Mucosa of descending colon (tissue), 3 donors: ENCODE data around the gene PPIB. TPM values are rescaled to one million over a fixed set of nuclear protein-coding genes. Genes with fewer than 3 reads are reported as not detected.

Experiments used
- ATAC-seq: fragments of 200-7000 bp; cut with Tn5 transposase; one replicate; pipeline ENCODE4 v1.9.1; 2020; ENCODE audit warnings: mild to moderate bottlenecking, moderate library complexity
- DNase-seq, 3 donors: peaks; one replicate each; pipeline ENCODE4 v3.0.0-alpha.2; 2020
- H3K36me3 ChIP-seq: fragments of 200-600 bp; one replicate; pipeline ENCODE4 v1.8.0; 2021; ENCODE audit warnings: low read depth, mild to moderate bottlenecking
- H3K4me1 ChIP-seq: fragments of 200-600 bp; one replicate; pipeline ENCODE4 v1.8.0; 2021; ENCODE audit warnings: low read depth, mild to moderate bottlenecking
- H3K4me3 ChIP-seq: fragments of 200-600 bp; one replicate; pipeline ENCODE4 v1.8.0; 2021; ENCODE audit warnings: mild to moderate bottlenecking
- H3K9me3 ChIP-seq: fragments of 200-600 bp; one replicate; pipeline ENCODE4 v1.8.0; 2021; ENCODE audit warnings: mild to moderate bottlenecking
- CTCF ChIP-seq: fragments of 200-600 bp; IDR thresholded peaks from one replicate; pipeline ENCODE4 v1.8.0; 2022; ENCODE audit warnings: antibody characterized with exemption, mild to moderate bottlenecking
- intact Hi-C, 2 donors: fragments of 100-400 bp; cut with DNase I in 1 of 2; cut with micrococcal nuclease in 1 of 2; formaldehyde crosslinking; loops; one replicate each; pipeline versions ENCODE4 v1.11.0 to v1.11.1; 2022; cut with DNase I, micrococcal nuclease
- total RNA-seq, 3 donors: library from RNA; stranded (reverse); fragmentation: NEBNext Ultra II Directional in 2 of 3; extraction: Animal tissue kit (Norgen Biotek cat#: 25700) in 2 of 3; gene quantifications; one replicate each; pipeline versions ENCODE4 v1.2.1 to v1.2.4, GENCODE V29; 2021 to 2023
- donor health status: DM: no; HTN: no; CAD: no; lungs with moderate emphysema.
- donor health status: DM: no; HTN: no; CAD: no.
- donor health status: DM: no; HTN: yes; CAD: no.

PPIB gene
- total RNA-seq, 3 donors from 2014 or later: 207 to 396 (median 239) TPM

- Histone ChIP-seq H3K4me1 (no peaks in the 10 kb centered on the region), H3K36me3 (peaks cover 6% of the 10 kb centered on the region), H3K4me3 (no peak overlapping the region), H3K9me3 (no peaks in the 10 kb centered on the region)
- no peak for DNase-seq
- intact Hi-C loops: no loop called here
- no peak for ATAC-seq
- TF ChIP-seq CTCF: no peak
Measured at GRCh38 chr15:64141798-64142512, 20.9 kb downstream of the PPIB start.

- TF ChIP-seq CTCF: no peak
- H3K36me3 ChIP-seq: peaks cover 6% of the 10 kb centered on the region
Measured at GRCh38 chr15:64138331-64138941, 24.4 kb downstream of the PPIB start.

GRCh38 chr15:64137226-64137833 lies 25.5 kb downstream of the PPIB start:
- Histone ChIP-seq H3K36me3 (peaks cover 6% of the 10 kb centered on the region), H3K4me1 (no peaks in the 10 kb centered on the region), H3K4me3 (no peak overlapping the region), H3K9me3 (no peaks in the 10 kb centered on the region)
- TF ChIP-seq CTCF: no peak
- DNase-seq (no peak), ATAC-seq (peak; percentile 53)
- intact Hi-C loops: no loop called here

More at GRCh38 chr15:64138331-64138941, 24.4 kb downstream of the PPIB start:
- DNase-seq: no peak
- Histone ChIP-seq H3K4me1 (no peaks in the 10 kb centered on the region), H3K4me3 (no peak overlapping the region), H3K9me3 (no peaks in the 10 kb centered on the region)
- ATAC-seq: no peak
- intact Hi-C loops: no loop called here

- no peaks in the 10 kb centered on the region for H3K4me1 ChIP-seq
- no peak for TF ChIP-seq CTCF
- intact Hi-C loops: no loop called here
- H3K36me3 ChIP-seq: peaks cover 6% of the 10 kb centered on the region
- no peak for DNase-seq
- no peak for ATAC-seq
- H3K4me3 ChIP-seq: no peak overlapping the region
- no peaks in the 10 kb centered on the region for H3K9me3 ChIP-seq
Measured at GRCh38 chr15:64136347-64136746, 26.5 kb downstream of the PPIB start.

- ATAC-seq (no peak), DNase-seq (no peak)
- intact Hi-C loops: no loop called here
Measured at GRCh38 chr15:64134345-64134829, 28.4 kb downstream of the PPIB start.

More at GRCh38 chr15:64134345-64134829, 28.4 kb downstream of the PPIB start:
- H3K4me3 ChIP-seq: no peak overlapping the region
- H3K4me1 ChIP-seq: no peaks in the 10 kb centered on the region
- TF ChIP-seq CTCF: no peak
- no peaks in the 10 kb centered on the region for H3K9me3 ChIP-seq
- peaks cover 24% of the 10 kb centered on the region for H3K36me3 ChIP-seq
